Memory B cell (primary cell): ENCODE results near the gene WDR13.
"Not testable (repeated sequence)": the region's sequence is repeated elsewhere in the genome, so short reads cannot be mapped to it uniquely, and the experiment has no call there.

ENCODE experiments used
- ATAC-seq: fragments of 150-1000 bp; cut with Tn5 transposase; 2 replicates; pipeline ENCODE4 v1.10.0; 2021; ENCODE audit warnings: low read depth, mild to moderate bottlenecking, moderate library complexity
- DNase-seq, 2 donors: peaks; one replicate each; pipeline ENCODE4 v3.0.0; 2022; ENCODE audit warnings: low spot score in 2 of 2
- H3K27ac Mint-ChIP-seq: one replicate; pipeline ENCODE4 v1.8.0; 2022; ENCODE audit warnings: mild to moderate bottlenecking, moderate library complexity, mixed read lengths
- H3K27me3 Mint-ChIP-seq: one replicate; pipeline ENCODE4 v1.8.0; 2022; ENCODE audit warnings: mixed read lengths
- H3K36me3 Mint-ChIP-seq: one replicate; pipeline ENCODE4 v1.8.0; 2022; ENCODE audit warnings: mild to moderate bottlenecking, mixed read lengths
- H3K4me1 Mint-ChIP-seq: one replicate; pipeline ENCODE4 v1.8.0; 2022; ENCODE audit warnings: mixed read lengths
- H3K4me3 Mint-ChIP-seq: one replicate; pipeline ENCODE4 v1.8.0; 2022; ENCODE audit warnings: mild to moderate bottlenecking, moderate library complexity, mixed read lengths
- H3K9me3 Mint-ChIP-seq: one replicate; pipeline ENCODE4 v1.8.0; 2022; ENCODE audit warnings: mixed read lengths

WDR13 gene

DNA sequence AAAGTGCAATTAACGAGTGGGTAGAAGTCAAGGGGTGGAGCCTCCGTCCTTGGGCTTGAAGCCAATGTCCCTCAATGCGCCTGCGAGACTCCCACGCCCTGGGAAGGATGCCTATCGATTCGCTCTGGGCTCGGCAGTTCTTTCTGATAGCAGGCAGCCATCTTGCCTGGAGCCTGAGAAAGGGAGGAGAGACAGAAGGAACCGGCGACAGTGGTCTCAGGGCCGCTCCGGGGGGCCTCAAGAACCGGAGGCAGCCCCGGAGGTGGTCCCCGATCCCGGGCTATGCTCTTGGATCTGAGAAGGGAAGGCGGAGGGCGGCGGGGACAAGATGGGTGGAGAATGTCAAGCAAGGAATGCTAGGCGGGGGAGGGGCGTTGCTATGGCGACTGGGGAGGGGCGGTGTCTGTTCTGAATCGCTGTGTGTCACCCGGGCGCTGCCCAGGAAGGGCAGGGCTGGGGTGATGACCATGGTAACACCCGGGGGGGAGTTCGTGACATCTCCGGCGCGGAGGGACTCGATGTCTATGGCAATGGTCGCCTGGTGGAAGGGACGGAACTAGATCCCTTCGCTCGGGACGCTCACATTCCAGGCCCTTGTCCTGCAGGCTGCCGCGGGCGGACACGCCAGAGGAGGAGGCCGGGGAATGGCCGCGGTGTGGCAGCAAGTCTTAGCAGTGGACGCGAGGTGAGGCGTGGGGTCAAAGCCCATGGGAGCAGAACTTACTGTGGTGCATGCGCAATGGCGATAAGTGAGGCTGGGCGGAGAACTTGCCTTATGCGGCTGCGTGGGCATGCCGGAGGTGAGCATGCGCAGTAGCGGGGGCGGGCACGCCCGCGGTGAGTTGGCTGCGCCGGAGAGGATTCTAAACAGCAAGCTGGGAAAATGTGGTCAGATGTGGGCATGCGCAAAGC is at the start of gene WDR13:
WDR13 (plus strand) TSS at position 140 of the 912 bp plus-strand sequence; CDS start at position 645, 505 bp downstream.
- Mint-ChIP-seq H3K27me3 (no peaks in the 10 kb centered on the region), H3K36me3 (peaks cover 2% of the 10 kb centered on the region), H3K4me3 (peak within 1 kb of the TSS; percentile 97), H3K9me3 (no peaks in the 10 kb centered on the region), H3K27ac (peak within 1 kb of the TSS; percentile 99), H3K4me1 (peaks cover 8% of the 10 kb centered on the region)
- ATAC-seq: peak; percentile 81
- DNase-seq: peak; percentile 78 to 83

DNA sequence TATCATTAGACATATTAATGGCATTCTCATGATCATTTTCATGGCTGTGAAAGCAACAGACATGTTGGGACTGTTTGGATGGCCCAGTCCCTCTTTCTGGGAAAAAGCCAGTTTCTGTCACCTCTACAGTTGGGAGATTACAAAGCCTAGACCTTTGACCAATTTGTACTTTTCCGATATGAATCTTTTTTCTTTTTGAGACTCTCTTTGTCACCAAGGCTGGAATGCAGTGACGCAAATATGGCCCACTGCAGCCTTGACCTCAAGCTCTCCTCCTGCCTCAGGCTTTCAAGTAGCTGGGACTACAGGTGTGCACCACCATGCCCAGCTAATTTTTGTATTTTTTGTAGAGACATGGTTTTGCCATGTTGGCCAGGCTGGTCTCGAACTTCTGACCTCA is 48.4 kb upstream of the WDR13 start:
- Mint-ChIP-seq H3K4me1 (peaks cover 3% of the 10 kb centered on the region), H3K9me3 (no peaks in the 10 kb centered on the region), H3K4me3 (no peak overlapping the region), H3K36me3 (peaks cover 15% of the 10 kb centered on the region), H3K27ac (no peak overlapping the region), H3K27me3 (no peaks in the 10 kb centered on the region)
- ATAC-seq: no peak
- no peak for DNase-seq

DNA sequence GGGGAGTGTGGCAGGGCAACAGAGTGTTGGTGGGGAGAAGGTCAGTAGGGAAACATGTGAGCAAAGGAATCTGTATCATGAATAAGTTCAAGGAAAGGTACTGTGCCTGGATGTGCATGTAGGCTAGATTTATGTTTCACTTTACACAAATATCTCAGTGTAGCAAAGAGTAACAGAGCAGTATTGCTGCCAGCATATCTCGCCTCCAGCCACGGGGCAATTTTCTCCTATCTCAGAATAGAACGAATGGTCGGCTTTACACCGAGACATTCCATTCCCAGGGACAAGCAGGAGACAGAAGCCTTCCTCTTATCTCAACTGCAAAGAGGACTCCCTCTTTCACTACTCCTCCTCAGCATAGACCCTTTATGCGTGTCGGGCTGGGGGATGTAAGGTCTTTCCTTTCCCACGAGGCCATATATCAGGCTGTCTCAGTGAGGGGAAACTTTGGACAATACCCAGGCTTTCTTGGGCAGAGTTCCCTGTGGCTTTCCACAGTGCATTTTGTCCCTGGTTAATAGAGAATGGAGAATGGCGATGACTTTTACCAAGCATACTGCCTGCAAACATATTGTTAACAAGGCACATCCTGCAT is 41.5 kb upstream of the WDR13 start:
- not testable (repeated sequence) for H3K4me1 Mint-ChIP-seq, ATAC-seq, H3K27ac Mint-ChIP-seq, H3K27me3 Mint-ChIP-seq, H3K9me3 Mint-ChIP-seq, H3K4me3 Mint-ChIP-seq, DNase-seq
- H3K36me3 Mint-ChIP-seq: peaks cover 14% of the 10 kb centered on the region

DNA sequence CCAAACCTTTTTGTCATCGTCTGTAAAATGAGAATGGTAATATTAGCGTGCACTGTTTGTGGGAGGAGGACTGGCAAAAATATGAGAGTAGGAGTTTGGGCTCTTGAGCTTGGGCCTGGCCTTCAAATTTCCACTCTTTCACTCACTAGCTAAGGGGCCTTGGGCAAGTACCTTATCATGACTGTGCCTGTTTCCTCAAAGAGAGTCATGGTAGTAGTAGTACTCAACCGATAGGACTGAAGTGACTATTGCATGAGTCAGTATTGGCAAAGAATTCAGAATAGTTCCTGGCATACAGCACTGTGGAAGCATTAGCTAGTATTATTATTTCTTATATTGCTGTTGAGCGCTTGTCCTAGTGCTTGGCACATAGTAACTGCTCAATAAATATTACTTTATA is 39.0 kb upstream of the WDR13 start:
- H3K36me3 Mint-ChIP-seq: peaks cover 12% of the 10 kb centered on the region
- no peaks in the 10 kb centered on the region for H3K9me3 Mint-ChIP-seq
- H3K27me3 Mint-ChIP-seq: no peaks in the 10 kb centered on the region
- no peak overlapping the region for H3K4me3 Mint-ChIP-seq
- no peak overlapping the region for H3K27ac Mint-ChIP-seq
- ATAC-seq (no peak), DNase-seq (no peak)
- no peaks in the 10 kb centered on the region for H3K4me1 Mint-ChIP-seq

DNA sequence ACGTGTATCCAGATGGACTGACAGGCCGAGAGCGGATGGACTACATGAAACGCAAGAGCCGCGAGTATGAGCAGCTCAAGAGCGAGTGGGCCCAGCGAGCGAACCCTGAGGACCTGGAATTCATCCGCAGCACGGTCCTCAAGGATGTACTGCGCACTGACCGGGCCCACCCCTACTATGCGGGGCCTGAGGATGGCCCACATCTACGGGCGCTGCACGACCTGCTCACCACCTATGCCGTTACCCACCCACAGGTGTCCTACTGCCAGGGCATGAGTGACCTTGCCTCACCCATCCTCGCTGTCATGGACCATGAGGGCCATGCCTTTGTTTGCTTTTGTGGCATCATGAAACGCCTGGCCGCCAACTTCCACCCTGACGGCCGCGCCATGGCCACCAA is 37.7 kb upstream of the WDR13 start:
- H3K4me3 Mint-ChIP-seq: no peak overlapping the region

DNA sequence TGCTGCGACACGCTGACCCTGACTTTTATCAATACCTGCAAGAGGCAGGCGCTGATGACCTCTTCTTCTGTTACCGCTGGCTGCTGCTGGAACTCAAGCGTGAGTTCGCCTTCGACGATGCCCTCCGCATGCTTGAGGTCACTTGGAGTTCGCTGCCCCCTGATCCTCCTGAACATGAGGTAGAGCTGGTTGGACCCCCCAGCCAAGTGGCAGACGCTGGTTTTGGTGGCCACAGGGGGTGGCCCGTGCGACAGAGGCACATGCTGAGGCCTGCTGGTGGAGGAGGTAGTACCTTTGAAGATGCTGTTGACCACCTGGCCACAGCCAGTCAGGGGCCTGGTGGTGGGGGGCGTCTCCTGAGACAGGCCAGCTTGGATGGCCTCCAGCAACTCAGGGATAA is 37.2 kb upstream of the WDR13 start:
- no peak for ATAC-seq
- Mint-ChIP-seq H3K4me3 (no peak overlapping the region), H3K4me1 (no peaks in the 10 kb centered on the region), H3K36me3 (peaks cover 11% of the 10 kb centered on the region), H3K27me3 (no peaks in the 10 kb centered on the region), H3K9me3 (no peaks in the 10 kb centered on the region), H3K27ac (no peak overlapping the region)
- no peak for DNase-seq

More for the DNA sequence above, 37.7 kb upstream of the WDR13 start:
- DNase-seq: no peak
- Mint-ChIP-seq H3K27me3 (no peaks in the 10 kb centered on the region), H3K36me3 (peaks cover 14% of the 10 kb centered on the region), H3K27ac (no peak overlapping the region), H3K9me3 (no peaks in the 10 kb centered on the region), H3K4me1 (no peaks in the 10 kb centered on the region)
- ATAC-seq: no peak

DNA sequence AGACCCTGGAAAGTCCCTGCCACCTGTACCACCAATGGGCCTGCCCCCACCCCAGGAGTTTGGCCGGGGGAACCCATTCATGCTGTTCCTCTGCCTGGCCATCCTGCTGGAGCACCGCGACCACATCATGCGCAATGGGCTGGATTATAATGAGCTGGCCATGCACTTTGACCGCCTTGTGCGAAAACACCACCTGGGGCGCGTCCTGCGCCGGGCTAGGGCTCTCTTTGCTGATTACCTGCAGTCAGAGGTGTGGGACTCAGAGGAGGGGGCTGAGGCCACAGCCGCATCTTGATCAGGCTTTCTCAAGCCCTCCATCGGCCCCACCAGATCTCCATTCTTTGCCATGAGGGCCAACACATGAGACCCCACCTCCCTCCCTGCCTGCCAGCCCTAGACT is 36.6 kb upstream of the WDR13 start:
- no peaks in the 10 kb centered on the region for H3K9me3 Mint-ChIP-seq

DNA sequence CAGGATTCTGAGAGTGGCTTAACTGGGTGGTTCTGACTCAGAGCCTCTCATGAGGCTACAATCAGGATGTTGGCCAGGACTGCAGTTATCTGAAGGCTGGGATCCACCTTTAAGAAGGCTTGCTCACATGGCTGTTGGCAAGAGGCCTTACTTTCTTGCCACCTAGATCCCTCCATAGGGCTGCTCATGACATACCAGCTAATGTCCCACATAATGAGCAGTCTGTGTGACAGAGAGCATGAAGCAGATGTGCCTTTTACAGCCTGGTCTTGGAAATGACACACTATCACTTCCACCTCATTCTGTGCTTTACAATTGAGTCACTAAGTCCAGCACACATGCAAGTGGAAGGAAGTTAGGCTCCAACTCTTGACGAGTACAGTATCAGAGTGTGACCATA is 27.3 kb upstream of the WDR13 start:
- H3K4me3 Mint-ChIP-seq: no peak overlapping the region
- peaks cover 2% of the 10 kb centered on the region for H3K36me3 Mint-ChIP-seq
- no peaks in the 10 kb centered on the region for H3K27me3 Mint-ChIP-seq
- no peaks in the 10 kb centered on the region for H3K9me3 Mint-ChIP-seq
- H3K4me1 Mint-ChIP-seq: peaks cover 9% of the 10 kb centered on the region
- no peak for DNase-seq
- ATAC-seq: no peak
- H3K27ac Mint-ChIP-seq: no peak overlapping the region

More for the DNA sequence above, 36.6 kb upstream of the WDR13 start:
- no peaks in the 10 kb centered on the region for H3K4me1 Mint-ChIP-seq
- H3K27ac Mint-ChIP-seq: no peak overlapping the region
- H3K36me3 Mint-ChIP-seq: peaks cover 11% of the 10 kb centered on the region
- no peak overlapping the region for H3K4me3 Mint-ChIP-seq
- DNase-seq (no peak), ATAC-seq (no peak)
- H3K27me3 Mint-ChIP-seq: no peaks in the 10 kb centered on the region

DNA sequence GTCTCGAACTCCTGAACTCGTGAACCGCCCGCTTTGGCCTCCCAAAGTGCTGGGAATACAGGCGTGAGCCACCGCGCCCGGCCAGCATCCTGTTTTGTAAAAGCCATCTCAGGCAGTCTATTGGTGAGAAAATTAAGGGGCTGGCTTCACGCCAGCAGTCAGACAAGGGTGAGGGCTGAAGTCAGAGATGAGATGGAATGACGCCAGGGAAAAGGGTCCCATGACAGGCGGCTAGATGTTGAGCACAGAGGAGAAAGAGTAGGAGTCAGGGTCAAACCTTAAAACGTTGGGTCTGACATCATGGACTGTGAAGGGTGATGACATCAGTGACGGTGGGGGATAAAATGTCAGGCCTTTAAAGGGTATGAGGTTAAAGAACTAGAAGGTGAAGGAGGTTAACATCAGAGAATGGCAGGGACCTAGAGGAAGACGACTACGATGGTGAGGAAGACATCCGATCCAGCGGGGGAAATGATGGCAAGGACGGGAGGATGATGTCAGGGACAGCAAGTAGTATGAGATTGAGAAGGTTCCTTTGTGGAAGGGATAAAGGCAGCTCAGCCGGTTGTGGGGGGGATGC is 23.5 kb upstream of the WDR13 start:
- H3K4me3 Mint-ChIP-seq: peak overlapping the region; percentile 96
- DNase-seq: peak in 1 of 2 donors; percentile 16
- peak; percentile 20 for ATAC-seq
- no peaks in the 10 kb centered on the region for H3K9me3 Mint-ChIP-seq
- peaks cover 15% of the 10 kb centered on the region for H3K4me1 Mint-ChIP-seq
- H3K36me3 Mint-ChIP-seq: peaks cover 17% of the 10 kb centered on the region
- H3K27ac Mint-ChIP-seq: peak overlapping the region; percentile 99
- no peaks in the 10 kb centered on the region for H3K27me3 Mint-ChIP-seq

DNA sequence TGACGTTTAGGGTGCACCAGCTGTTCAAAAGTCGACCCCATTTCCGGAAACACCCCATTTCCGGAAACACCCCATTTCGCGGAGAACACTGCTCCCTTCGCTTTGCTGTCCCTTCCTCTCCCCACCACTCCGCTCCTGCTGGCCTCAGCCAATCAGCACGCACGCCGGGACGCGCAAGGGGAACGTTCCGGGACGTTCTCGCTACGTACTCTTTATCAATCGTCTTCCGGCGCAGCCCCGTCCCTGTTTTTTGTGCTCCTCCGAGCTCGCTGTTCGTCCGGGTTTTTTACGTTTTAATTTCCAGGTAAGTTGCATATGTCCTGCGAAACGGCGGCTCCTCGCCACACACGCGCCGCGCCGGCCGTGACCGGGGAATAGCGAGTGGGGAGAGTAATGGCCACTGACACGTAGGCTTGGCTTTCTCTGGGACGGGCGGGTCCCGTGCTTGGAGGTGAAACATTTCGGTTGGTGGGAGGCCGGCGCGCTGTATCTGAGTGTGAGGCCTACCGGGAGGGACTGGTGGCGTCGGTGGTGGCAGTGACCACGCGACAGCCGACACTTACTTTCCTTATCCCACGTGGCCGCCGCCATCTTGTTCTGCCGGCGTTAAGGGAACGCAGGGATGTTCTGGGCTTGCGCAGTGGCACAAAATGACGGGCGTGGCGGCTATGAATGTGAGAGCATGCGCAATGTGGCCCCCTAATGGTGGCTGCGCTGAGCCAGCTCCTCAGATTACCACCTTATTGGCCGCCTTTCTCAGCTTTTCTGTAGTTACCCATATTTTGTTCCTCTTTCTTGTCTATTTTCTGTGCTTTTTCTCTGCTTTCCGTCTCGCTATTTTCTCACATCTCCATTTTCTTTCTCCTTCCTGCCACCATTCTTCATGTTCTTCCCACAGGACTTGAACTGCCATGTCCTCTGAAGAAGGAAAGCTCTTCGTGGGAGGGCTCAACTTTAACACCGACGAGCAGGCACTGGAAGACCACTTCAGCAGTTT is 22.7 kb upstream of the WDR13 start, which contains the start of gene RBM3:
RBM3 (plus strand) TSS at position 215 of the 997 bp plus-strand sequence; CDS start at position 912, 697 bp downstream.
- DNase-seq (peak; percentile 71 to 87), ATAC-seq (peak; percentile 88)
- peak within 1 kb of the TSS; percentile 96 for H3K4me3 Mint-ChIP-seq
- H3K4me1 Mint-ChIP-seq: peaks cover 17% of the 10 kb centered on the region
- peak within 1 kb of the TSS; percentile 99 for H3K27ac Mint-ChIP-seq
- H3K9me3 Mint-ChIP-seq: no peaks in the 10 kb centered on the region
- H3K36me3 Mint-ChIP-seq: peaks cover 19% of the 10 kb centered on the region
- no peaks in the 10 kb centered on the region for H3K27me3 Mint-ChIP-seq

DNA sequence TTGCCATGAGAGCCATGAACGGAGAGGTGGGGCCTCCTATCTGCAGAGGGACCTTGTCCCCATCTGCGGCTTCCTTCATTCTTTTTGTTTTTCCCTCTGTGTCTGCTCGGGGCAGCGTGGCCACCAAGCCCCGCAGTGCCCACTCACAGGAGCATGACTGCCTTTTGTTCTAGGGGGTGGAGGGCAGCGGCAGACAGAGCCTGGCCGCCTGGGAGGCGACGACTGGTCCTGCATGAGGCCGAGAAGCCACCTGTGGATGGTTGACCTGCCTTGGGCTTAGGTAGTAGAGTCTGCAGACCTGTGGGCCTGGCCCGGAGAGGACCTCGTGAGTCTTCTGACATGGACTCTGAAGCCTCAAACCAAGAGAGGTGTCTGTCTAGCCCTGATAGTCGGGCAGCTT is 21.6 kb upstream of the WDR13 start:
- Mint-ChIP-seq H3K4me3 (peak overlapping the region; percentile 96), H3K36me3 (peaks cover 19% of the 10 kb centered on the region)

DNA sequence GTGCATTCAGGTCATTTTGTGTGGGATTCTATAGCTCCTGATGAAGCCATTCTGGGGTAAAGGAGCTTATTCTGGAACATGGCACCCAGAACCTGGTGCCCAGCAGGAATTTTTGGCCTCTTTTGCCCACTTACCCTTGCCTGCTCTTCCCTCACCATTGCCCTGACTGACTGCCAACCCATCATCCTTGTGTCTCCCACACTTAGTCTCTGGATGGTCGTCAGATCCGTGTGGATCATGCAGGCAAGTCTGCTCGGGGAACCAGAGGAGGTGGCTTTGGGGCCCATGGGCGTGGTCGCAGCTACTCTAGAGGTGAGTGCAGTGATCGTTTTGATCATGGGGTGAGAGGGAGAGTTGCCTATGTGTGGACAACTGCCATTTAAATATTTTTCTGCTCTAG is 21.2 kb upstream of the WDR13 start:
- ATAC-seq (no peak), DNase-seq (no peak)
- Mint-ChIP-seq H3K36me3 (peaks cover 19% of the 10 kb centered on the region), H3K27me3 (no peaks in the 10 kb centered on the region), H3K4me1 (peaks cover 17% of the 10 kb centered on the region), H3K27ac (no peak overlapping the region), H3K4me3 (peak overlapping the region; percentile 96), H3K9me3 (no peaks in the 10 kb centered on the region)

More for the DNA sequence above, 21.6 kb upstream of the WDR13 start:
- ATAC-seq (no peak), DNase-seq (no peak)
- H3K9me3 Mint-ChIP-seq: no peaks in the 10 kb centered on the region
- no peak overlapping the region for H3K27ac Mint-ChIP-seq
- H3K4me1 Mint-ChIP-seq: peaks cover 17% of the 10 kb centered on the region
- no peaks in the 10 kb centered on the region for H3K27me3 Mint-ChIP-seq

DNA sequence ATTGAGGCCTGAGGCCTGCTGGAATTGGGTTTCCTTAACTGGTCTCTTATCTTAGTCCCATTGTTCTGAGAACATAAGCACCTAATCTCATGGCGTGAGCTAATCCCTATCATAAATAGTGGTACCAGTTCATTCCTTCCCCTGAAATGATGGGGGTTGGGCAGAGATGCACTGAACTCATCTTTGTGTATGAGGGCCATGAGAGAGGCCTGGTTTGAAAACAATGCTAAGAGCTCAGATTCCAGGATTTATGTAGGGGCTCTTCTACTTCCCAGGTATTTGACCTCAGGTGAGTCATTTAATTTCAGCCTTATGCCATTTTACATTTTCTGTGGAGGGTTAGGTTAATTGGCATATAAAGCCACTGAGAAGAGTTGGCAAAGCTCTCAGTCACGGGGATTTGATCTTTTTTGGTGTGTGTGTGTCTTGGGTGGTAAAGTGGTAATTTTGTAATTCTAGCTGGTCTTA is 18.6 kb upstream of the WDR13 start:
- Mint-ChIP-seq H3K27ac (peak overlapping the region; percentile 57), H3K9me3 (no peaks in the 10 kb centered on the region), H3K4me1 (peaks cover 14% of the 10 kb centered on the region), H3K27me3 (no peaks in the 10 kb centered on the region), H3K36me3 (peaks cover 19% of the 10 kb centered on the region), H3K4me3 (no peak overlapping the region)
- DNase-seq (no peak), ATAC-seq (no peak)
